ENCODE measurements around the gene DNAH2. TPM values are rescaled to one million over a fixed set of nuclear protein-coding genes. Genes with fewer than 3 reads are reported as not detected.

DNAH2 gene
- total RNA-seq, 1 experiment from 2014 or later = not detected

DNA sequence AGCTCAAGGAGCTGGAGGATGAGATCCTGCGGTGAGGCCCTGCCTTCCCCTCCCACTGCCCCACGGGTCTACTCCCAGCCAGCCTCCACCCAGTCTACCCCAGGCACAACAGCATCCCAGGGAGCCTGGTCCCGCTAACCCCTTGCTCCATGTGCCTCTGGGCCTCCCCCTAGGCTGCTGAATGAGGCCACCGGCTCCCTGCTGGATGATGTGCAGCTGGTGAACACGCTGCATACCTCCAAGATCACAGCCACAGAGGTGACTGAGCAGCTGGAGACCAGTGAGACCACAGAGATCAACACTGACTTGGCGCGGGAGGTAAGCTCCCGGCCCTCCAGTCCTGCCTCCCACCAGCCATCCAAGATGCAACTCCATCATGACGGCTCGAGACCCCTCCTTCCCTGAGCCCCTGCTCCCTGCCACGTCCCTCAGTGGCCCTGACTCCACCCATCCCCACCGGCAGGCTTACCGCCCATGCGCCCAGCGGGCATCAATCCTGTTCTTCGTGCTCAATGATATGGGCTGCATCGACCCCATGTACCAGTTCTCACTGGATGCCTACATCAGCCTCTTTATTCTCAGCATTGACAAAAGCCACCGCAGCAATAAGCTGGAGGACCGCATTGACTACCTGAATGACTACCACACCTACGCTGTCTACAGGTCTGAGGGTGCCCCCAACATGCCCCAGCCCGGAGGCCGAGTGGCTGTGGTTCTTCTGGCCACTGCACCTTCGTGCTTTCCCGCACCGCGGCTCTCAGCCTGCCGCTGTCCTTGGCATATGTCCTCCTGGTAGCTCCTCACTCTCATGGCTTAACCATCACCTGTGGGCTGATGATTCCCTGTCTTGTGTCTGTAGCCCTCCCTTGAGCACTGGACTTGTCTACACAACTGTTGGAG lies 101.5 kb downstream of the DNAH2 start:
- DNase-seq = no peak
- Histone ChIP-seq H3K27me3 (no peaks in the 10 kb centered on the region), H3K4me3 (no peak overlapping the region), H3K9me3 (no peaks in the 10 kb centered on the region), H3K36me3 (no peaks in the 10 kb centered on the region)

DNA sequence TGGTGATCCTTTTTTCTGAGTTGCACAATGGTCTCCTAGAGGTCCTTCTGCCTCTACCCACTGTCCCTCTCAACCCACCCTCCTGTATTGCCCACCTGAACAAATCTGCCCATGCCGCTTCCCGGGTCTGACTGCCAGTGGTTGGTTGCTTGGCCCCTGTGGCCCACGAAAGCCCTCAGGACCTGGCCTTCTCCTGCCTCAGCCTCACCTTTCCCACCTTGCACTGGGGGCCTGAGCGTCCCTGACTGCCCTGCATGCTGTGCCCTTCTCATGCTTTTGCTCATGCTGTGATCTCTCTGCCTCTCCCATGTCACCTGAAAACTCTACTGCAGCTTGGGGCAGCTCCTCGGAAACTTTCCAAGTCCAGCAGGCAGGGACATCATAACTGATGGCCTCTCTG lies 102.7 kb downstream of the DNAH2 start:
- H3K4me3 ChIP-seq = no peak overlapping the region
- no peaks in the 10 kb centered on the region for H3K9me3 ChIP-seq
- H3K36me3 ChIP-seq = no peaks in the 10 kb centered on the region
- no peaks in the 10 kb centered on the region for H3K27me3 ChIP-seq
- no peak for DNase-seq

DNA sequence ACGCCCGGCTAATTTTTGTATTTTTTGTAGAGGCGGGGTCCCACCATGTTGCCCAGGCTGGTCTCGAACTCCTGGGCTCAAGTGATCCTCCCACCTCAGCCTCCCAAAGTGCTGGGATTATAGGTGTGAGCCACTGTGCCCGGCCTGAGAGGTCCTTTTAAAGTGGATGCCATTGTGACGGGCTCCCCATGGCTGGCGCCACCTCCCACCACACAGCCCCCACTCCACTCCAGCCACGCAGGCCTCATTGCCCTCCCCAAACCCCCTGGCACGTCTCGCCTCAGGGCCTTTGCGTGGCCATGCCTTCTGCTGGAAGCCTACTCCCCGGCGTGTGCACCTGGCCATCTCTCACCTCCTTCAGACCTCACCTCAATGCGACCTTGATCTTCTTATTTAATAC lies 104.6 kb downstream of the DNAH2 start:
- H3K36me3 ChIP-seq = no peaks in the 10 kb centered on the region
- H3K27me3 ChIP-seq = no peaks in the 10 kb centered on the region
- no peaks in the 10 kb centered on the region for H3K9me3 ChIP-seq
- H3K4me3 ChIP-seq = no peak overlapping the region
- no peak for DNase-seq

DNA sequence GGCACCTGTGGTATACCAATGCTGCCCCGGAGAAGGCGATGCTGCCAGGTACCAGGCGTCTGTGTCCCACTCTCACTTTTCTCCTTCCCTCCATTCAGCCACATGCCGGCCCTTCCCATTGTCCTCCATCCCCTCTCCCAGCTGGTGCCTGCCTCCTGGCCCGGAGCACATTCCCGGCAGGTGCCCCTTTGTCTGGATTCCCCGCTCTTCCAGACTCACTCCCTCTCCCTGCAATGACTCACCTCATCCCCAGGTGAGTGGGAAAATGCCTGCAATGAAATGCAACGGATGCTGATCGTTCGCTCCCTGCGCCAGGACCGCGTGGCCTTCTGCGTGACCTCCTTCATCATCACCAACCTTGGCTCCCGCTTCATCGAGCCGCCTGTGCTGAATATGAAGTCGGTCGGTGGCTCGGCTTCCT lies 106.0 kb downstream of the DNAH2 start:
- H3K36me3 ChIP-seq = no peaks in the 10 kb centered on the region

DNA sequence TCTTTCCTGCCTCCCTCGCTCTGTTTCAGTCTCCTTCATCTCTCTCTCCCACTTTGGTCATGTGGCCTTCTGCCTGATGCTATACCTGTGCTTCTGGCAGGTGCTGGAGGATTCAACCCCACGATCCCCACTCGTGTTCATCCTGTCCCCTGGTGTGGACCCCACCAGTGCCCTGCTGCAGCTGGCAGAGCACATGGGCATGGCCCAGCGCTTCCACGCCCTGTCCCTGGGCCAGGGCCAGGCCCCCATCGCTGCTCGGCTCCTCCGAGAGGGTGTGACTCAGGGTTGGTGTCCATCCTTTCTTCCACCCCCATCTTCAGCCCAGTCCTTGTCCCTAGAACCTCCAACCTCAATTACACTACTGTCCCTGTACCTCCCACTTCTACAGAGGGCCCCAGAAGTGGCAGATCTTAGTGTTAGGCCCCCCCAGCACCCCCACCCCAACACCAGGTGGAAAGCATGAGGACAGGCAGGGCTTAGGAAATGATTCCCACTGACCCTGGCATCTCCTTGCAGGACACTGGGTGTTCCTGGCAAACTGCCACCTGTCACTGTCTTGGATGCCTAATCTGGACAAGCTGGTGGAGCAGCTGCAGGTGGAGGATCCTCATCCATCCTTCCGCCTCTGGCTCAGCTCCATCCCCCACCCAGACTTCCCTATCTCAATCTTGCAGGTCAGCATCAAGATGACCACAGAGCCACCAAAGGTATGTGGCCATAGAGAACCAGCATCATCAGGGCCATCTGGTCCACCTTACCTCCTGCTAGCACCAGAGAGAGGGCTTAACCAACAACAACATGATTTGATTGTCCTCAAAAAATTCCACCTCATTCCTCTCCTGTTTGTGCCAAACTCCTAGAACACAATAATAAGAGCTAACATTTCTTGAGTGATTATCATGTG lies 106.7 kb downstream of the DNAH2 start:
- DNase-seq = no peak
- no peak overlapping the region for H3K4me3 ChIP-seq
- no peaks in the 10 kb centered on the region for H3K36me3 ChIP-seq
- no peaks in the 10 kb centered on the region for H3K9me3 ChIP-seq
- H3K27me3 ChIP-seq = no peaks in the 10 kb centered on the region

More for the DNA sequence above, 106.0 kb downstream of the DNAH2 start:
- H3K9me3 ChIP-seq = no peaks in the 10 kb centered on the region
- no peak overlapping the region for H3K4me3 ChIP-seq
- no peak for DNase-seq
- no peaks in the 10 kb centered on the region for H3K27me3 ChIP-seq

DNA sequence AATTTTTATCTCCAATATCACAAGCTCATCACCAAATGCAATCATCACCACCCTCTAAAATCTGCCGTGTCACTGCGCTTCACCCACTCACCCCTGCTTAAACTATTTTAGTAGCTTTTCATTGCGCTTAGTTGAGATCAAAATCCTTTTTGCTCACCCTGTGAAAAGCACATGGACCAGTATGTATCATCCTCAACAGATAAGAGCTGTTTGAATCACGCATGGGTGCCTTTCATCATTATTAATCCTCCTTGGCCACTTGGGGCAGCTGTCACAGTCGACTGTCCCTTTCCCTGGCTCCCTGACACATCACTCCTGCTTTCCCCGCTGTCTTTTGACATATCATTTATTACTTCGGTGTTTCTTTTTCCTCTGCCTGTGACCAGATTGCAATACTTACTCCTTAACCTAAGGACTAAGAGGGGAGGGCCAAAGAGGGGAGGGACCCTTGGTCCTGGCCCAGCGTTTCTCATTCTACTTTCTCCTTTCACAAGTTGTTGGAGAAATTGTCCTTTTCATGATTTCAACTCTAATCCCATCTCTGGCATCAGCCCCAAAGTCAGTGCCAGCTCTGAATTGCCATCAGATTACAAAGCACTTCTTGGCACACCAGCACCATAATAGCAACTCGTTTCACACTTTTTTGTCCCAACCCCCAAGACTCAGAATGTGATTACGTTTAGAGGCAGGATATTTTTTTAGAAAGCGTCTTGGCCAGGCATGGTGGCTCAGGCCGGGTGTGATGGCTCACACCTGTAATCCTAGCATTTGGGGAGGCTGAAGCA lies 107.9 kb downstream of the DNAH2 start:
- Histone ChIP-seq H3K27me3 (no peaks in the 10 kb centered on the region), H3K4me3 (no peak overlapping the region), H3K9me3 (no peaks in the 10 kb centered on the region), H3K36me3 (no peaks in the 10 kb centered on the region)
- peak; percentile 75 for DNase-seq

DNA sequence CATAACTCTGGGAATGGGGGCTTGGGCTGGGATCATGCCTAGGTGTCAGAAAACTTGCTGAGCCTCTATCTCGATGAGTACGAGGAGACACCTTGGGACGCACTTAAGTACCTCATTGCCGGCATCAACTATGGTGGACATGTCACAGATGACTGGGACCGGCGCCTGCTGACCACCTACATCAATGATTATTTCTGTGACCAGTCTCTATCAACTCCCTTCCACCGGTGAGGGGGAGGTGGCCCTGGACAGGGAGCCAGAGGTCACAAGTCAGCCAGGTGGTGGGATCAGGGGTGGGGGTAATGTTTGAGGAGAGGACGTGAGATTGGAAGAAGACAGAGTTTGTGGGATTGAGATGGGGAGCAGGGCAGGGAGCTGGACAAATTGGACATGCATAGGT lies 113.1 kb downstream of the DNAH2 start:
- no peak overlapping the region for H3K4me3 ChIP-seq
- H3K9me3 ChIP-seq = no peaks in the 10 kb centered on the region
- peaks cover 2% of the 10 kb centered on the region; the same call in 1 of the 2 replicates for H3K27me3 ChIP-seq
- no peak for DNase-seq
- no peaks in the 10 kb centered on the region for H3K36me3 ChIP-seq

DNA sequence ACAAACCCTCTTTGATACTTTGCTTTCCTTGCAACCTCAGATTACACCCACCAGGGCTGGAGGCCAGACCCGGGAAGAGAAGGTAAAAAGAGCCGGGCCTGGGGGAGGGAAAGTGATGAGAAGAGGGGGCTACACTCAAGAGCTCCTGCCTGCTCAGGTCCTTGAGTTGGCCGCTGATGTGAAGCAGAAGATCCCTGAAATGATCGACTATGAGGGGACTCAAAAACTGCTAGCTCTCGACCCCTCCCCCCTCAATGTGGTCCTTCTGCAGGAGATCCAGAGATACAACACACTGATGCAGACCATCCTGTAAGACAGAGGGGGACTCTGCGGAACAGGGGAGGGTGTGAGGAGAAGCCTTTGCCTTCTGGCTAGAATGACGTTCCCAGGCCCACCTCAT lies 113.7 kb downstream of the DNAH2 start:
- Histone ChIP-seq H3K9me3 (no peaks in the 10 kb centered on the region), H3K36me3 (no peaks in the 10 kb centered on the region), H3K4me3 (no peak overlapping the region), H3K27me3 (peaks cover 2% of the 10 kb centered on the region; the same call in 1 of the 2 replicates)
- no peak for DNase-seq

DNA sequence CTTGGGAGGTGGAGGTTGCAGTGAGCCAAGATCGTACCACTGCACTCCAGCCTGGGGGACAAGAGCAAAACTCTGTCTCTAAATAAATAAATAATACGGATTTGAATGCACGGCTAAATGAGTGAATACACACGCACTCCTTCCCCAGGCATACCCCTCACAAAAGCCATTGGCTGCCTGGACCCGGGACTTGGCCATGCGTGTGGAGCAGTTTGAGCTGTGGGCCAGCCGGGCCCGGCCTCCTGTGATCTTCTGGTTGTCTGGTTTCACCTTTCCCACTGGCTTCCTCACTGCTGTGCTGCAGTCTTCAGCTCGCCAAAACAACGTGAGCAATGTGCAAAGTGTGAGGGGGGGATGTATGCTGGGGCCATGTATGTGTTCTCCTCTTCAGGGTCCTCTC lies 114.9 kb downstream of the DNAH2 start:
- DNase-seq = no peak
- no peak overlapping the region for H3K4me3 ChIP-seq
- peaks cover 2% of the 10 kb centered on the region; the same call in 1 of the 2 replicates for H3K27me3 ChIP-seq
- H3K9me3 ChIP-seq = no peaks in the 10 kb centered on the region
- no peaks in the 10 kb centered on the region for H3K36me3 ChIP-seq

DNA sequence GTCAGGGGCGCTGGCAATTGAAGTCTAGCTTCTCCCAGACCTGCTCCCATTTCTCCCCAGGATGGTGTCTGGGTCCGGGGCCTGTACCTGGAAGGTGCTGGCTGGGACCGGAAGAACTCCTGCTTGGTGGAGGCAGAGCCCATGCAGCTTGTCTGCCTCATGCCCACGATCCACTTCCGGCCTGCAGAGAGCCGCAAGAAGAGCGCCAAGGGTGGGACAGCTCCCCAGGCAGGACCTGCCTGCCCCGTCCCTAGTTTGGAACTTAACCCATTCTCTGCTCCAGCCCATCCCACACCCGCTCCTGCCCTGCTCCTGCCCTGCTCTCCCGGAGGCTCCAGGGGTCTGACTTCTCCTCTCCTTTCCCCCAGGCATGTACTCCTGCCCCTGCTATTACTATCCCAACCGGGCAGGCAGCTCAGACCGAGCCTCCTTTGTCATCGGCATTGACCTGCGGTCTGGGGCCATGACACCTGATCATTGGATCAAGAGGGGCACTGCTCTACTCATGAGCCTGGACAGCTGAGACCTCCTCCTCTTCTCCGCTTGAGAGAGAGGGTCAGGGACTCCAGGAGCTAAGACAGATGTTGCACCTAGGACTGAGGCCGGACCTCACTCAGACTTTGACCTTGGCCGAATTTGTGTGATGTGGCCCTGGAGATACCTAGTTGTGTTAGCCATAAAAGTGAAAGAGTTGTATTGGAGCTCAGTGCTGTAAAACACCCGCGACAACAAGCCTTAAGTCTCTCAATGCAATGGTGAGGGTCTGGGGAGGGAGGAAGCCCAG lies 115.7 kb downstream of the DNAH2 start:
- no peak for DNase-seq
- Histone ChIP-seq H3K9me3 (no peaks in the 10 kb centered on the region), H3K4me3 (peak overlapping the region; percentile 93), H3K27me3 (peaks cover 2% of the 10 kb centered on the region; the same call in 1 of the 2 replicates), H3K36me3 (no peaks in the 10 kb centered on the region)

DNA sequence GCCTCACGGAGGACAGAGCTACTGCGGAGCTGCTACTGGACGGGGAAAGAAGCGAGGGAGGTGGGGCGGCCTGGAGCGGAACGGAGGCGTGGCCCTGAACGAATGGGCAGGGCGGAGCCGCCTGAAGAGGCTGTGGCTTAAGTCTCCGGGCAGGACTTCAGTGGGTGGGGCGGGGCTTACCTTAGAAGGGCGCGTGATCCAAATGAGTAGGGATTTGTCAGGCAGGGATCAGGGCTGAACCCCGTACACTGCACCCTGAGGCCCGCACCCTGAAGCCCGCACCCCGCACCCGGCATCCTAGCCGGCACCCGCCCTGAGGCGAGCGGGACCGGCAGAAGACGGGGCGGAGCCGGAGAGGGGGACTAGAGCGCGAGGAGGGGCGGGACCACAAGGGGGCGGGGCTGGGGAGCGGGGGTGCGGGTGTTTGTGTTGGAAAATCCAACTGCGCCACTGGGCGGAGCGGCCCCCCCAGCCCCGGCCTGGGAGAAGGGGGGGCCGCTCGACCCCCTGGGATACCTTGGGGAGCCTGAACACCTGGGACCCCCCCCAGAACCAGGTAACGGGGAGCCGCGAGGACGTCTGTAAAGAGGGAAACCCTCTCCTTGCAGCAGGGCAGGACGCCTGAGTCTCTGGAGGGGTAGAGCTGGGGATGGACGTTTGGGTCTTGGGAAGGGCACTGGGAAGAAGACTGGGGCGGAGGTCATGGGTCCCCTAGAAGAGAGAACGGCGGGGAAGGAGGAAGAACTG lies 116.4 kb downstream of the DNAH2 start, which contains the start of gene KDM6B:
KDM6B (plus strand) TSS at position 423 of the 747 bp plus-strand sequence. CDS start 11,338 bp downstream, outside the sequence.
- no peaks in the 10 kb centered on the region for H3K36me3 ChIP-seq
- DNase-seq = peak; percentile 90
- no peaks in the 10 kb centered on the region for H3K9me3 ChIP-seq
- peak within 1 kb of the TSS; percentile 93 for H3K4me3 ChIP-seq
- peaks cover 2% of the 10 kb centered on the region; the same call in 1 of the 2 replicates for H3K27me3 ChIP-seq

DNA sequence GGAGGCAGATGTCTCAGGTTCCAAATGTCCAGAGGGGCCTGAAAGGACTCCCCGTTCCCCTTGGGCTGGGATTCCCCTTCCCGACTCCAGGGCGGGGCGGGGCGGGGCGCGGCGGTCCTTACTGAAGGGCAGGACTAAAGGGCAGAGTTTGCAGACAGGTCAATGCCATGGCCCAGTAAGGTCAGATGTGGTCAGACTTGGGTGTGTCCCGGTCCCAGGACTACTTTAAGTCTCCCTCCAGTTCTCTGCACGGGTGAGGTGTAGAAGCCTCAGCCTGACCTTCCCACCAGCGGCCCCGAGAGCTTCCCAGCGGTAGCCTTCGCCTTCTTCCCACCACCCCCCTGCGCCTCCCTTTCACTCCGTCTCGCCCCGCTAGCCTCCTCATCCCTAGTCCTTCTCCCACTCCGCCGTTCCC lies 117.0 kb downstream of the DNAH2 start:
- peaks cover 2% of the 10 kb centered on the region; the same call in 1 of the 2 replicates for H3K27me3 ChIP-seq
- H3K9me3 ChIP-seq = no peaks in the 10 kb centered on the region
- peak; percentile 73 for DNase-seq
- H3K4me3 ChIP-seq = peak overlapping the region; percentile 93
- no peaks in the 10 kb centered on the region for H3K36me3 ChIP-seq

DNA sequence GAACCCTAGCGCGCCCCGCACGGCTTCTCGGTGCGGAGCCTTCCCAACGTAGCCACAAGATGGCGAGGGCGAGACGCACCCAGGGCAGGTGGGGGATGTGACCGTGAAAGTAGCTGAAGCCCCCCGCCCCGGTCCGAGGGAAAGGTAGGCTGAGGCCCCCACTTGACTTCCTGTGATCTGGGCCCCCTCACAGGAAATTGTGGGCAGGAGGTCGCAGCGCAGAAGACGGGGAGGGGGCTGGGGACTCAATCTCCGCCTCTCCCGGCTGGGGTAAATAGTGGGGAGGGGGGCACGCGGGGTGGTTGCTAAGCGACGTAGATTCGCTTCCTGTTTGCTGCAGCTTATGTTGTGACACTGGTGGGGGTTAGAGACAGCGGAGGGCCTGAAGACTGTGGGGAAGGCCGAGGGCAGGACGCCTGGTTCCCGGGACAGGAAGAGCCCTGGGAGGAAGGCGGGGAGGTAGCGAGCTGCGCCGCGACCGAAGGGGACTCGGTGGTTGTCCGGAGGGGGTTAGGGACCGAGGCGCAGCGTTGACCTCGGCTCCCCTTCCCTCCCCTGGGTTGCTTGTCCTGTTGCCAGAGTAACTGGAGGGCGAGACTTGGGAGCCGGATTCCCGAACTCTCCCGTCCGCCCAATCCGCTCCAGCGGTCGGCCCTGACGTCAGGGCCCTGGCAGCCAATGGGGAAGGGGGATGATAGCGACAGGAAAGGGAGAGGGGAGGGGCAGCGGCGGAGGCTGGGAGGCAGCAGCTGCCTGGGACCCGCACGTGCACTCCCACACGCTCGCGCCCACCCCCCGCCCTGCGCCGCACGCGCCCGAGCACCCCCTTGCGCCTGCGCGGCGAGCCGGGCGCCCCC lies 117.6 kb downstream of the DNAH2 start:
- H3K4me3 ChIP-seq = peak overlapping the region; percentile 93
- DNase-seq = peak; percentile 100
- H3K36me3 ChIP-seq = no peaks in the 10 kb centered on the region

More for the DNA sequence above, 117.6 kb downstream of the DNAH2 start:
- H3K9me3 ChIP-seq = no peaks in the 10 kb centered on the region
- peaks cover 2% of the 10 kb centered on the region; the same call in 1 of the 2 replicates for H3K27me3 ChIP-seq
